B cell (primary cell): Measurements from ENCODE around the gene GPC5. TPM values are rescaled to one million over a fixed set of nuclear protein-coding genes. Genes with fewer than 3 reads are reported as not detected.

ENCODE experiments used
- ATAC-seq: fragments of 200-7000 bp; cut with Tn5 transposase; one replicate; pipeline ENCODE4 v1.10.0; 2021; ENCODE audit warnings: low read depth, mild to moderate bottlenecking, moderate number of reproducible peaks, moderate library complexity
- CTCF ChIA-PET: fragments of 350-600 bp; sonication (Branson Sonifier 250); formaldehyde crosslinking; loops from one replicate; lab custom pipeline; 2021; ENCODE audit warnings: antibody characterized with exemption, inconsistent platforms; lab: Charles Lee
- POLR2A ChIA-PET: fragments of 350-600 bp; sonication (Branson Sonifier 250); formaldehyde crosslinking; loops from one replicate; lab custom pipeline; 2021; ENCODE audit warnings: antibody characterized with exemption; lab: Charles Lee
- DNase-seq: peaks from one replicate; pipeline ENCODE4 v3.0.0; 2013
- H2AFZ ChIP-seq: 2 replicates; pipeline ENCODE4 v1.6.1; 2012; ENCODE audit warnings: mild to moderate bottlenecking, low read depth, low read length; ENCODE audit not compliant: insufficient read depth, poor library complexity, severe bottlenecking
- H3K27ac ChIP-seq, 2 donors: 1 replicate in 1 of 2; 2 replicates in 1 of 2; pipeline ENCODE4 v1.5.1; 2012 to 2013; ENCODE audit warnings: low read length in 2 of 2, mild to moderate bottlenecking in 2 of 2, moderate library complexity in 1 of 2
- H3K27me3 ChIP-seq, 4 experiments: fragments of 200-600 bp in 1 of 4; sonication (generic) in 1 of 4; replicated peaks in 1 of 4; 1 replicate in 2 of 4; 2 replicates in 2 of 4; pipeline versions ENCODE4 v1.6.1 to v1.7.0; 2013 to 2016; ENCODE audit warnings: low read length in 3 of 4, mild to moderate bottlenecking in 2 of 4, mixed read lengths in 1 of 4, moderate library complexity in 1 of 4; ENCODE audit not compliant: insufficient read depth in 4 of 4, control insufficient read depth in 3 of 4; ENCODE audit errors: control extremely low read depth in 1 of 4
- H3K36me3 ChIP-seq, 2 experiments: replicated peaks in 1 of 2; 1 replicate in 1 of 2; 2 replicates in 1 of 2; pipeline versions ENCODE4 v1.6.1 to v1.7.1; 2013; ENCODE audit warnings: low read length in 1 of 2; ENCODE audit not compliant: insufficient read depth in 2 of 2, control insufficient read depth in 1 of 2; ENCODE audit errors: control extremely low read depth in 1 of 2, extremely low read depth in 1 of 2
- H3K4me1 ChIP-seq, 2 donors: fragments of 200-600 bp in 1 of 2; sonication (generic) in 1 of 2; 1 replicate in 1 of 2; 2 replicates in 1 of 2; pipeline versions ENCODE4 v1.5.1 to v1.6.1; 2013 to 2017; ENCODE audit warnings: low read length in 2 of 2; ENCODE audit not compliant: control insufficient read depth in 2 of 2, insufficient read depth in 2 of 2
- H3K4me2 ChIP-seq: replicated peaks from 2 replicates; pipeline ENCODE3; 2012; ENCODE audit warnings: mild to moderate bottlenecking, low read depth, low read length; ENCODE audit not compliant: poor library complexity, severe bottlenecking
- H3K4me3 ChIP-seq, 5 experiments: fragments of 200-600 bp in 1 of 5; sonication (generic) in 1 of 5; 1 replicate in 3 of 5; 2 replicates in 2 of 5; pipeline versions ENCODE4 v1.5.1 to v1.7.0; 2011 to 2016; ENCODE audit warnings: low read length in 4 of 5, mild to moderate bottlenecking in 4 of 5, low read depth in 2 of 5, control low read depth in 1 of 5, moderate library complexity in 1 of 5; ENCODE audit not compliant: insufficient read depth in 1 of 5; ENCODE audit errors: control extremely low read depth in 1 of 5, extremely low read depth in 1 of 5
- H3K79me2 ChIP-seq: fragments of 200-600 bp; sonication (generic); one replicate; pipeline ENCODE4 v1.6.0; 2016; ENCODE audit warnings: low read length; ENCODE audit not compliant: control insufficient read depth, insufficient read depth
- H3K9ac ChIP-seq: fragments of 200-600 bp; sonication (generic); 2 replicates; pipeline ENCODE4 v1.6.1; 2017; ENCODE audit warnings: mild to moderate bottlenecking, low read length, moderate library complexity
- H3K9me3 ChIP-seq, 3 donors: one replicate each; pipeline versions ENCODE4 v1.6.1 to v1.7.1; 2013; ENCODE audit warnings: low read length in 2 of 3; ENCODE audit not compliant: control insufficient read depth in 2 of 3, insufficient read depth in 1 of 3; ENCODE audit errors: control extremely low read depth in 1 of 3
- H4K20me1 ChIP-seq: 2 replicates; pipeline ENCODE4 v1.6.0; 2012; ENCODE audit warnings: mild to moderate bottlenecking, low read length; ENCODE audit not compliant: insufficient read depth, control insufficient read depth, poor library complexity, severe bottlenecking
- H3K27ac Mint-ChIP-seq: one replicate; pipeline ENCODE4 v1.8.0; 2021; ENCODE audit warnings: mixed read lengths
- H3K27me3 Mint-ChIP-seq: one replicate; pipeline ENCODE4 v1.8.0; 2021; ENCODE audit warnings: mixed read lengths
- H3K4me1 Mint-ChIP-seq: one replicate; pipeline ENCODE4 v1.8.0; 2021; ENCODE audit warnings: mixed read lengths
- H3K4me3 Mint-ChIP-seq: one replicate; pipeline ENCODE4 v1.8.0; 2021; ENCODE audit warnings: mixed read lengths
- H3K9me3 Mint-ChIP-seq: one replicate; pipeline ENCODE4 v1.8.0; 2022; ENCODE audit warnings: mixed read lengths; ENCODE audit not compliant: insufficient read depth
- EZH2 ChIP-seq: IDR thresholded peaks from 2 replicates; pipeline ENCODE4 v1.6.1; 2012; ENCODE audit warnings: borderline replicate concordance, low read depth, mild to moderate bottlenecking, moderate library complexity, low read length; ENCODE audit not compliant: insufficient read depth, poor library complexity, severe bottlenecking
- WGBS: methylation state at CpG from one replicate; pipeline ENCODE4 v1.1.5; 2013; ENCODE audit warnings: missing lambda C conversion rate; ENCODE audit not compliant: insufficient coverage; 5-methylcytosine and 5-hydroxymethylcytosine counted together
- intact Hi-C: fragments of 100-400 bp; cut with micrococcal nuclease; formaldehyde crosslinking; loops from one replicate; pipeline ENCODE4 v1.10.0; 2022
- polyA plus RNA-seq: library from polyadenylated mRNA; depleted of rRNA; stranded (reverse); fragments of >200 nt; gene quantifications from 2 replicates; pipeline ENCODE4 v1.2.3, GENCODE V29; 2012
- total RNA-seq, 2 donors: library from RNA; stranded (reverse); fragments of 120-200 nt in 1 of 2; gene quantifications; 1 replicate in 1 of 2; 2 replicates in 1 of 2; pipeline versions ENCODE4 v1.2.3 to v1.2.4, GENCODE V29; 2013 to 2022
- TF ChIP-seq, protein P1 (sequence below): fragments of 200-600 bp; IDR thresholded peaks from one replicate; pipeline ENCODE4 v1.8.0; 2022; ENCODE audit warnings: antibody characterized with exemption, mild to moderate bottlenecking

Gene GPC5
- total and polyA plus RNA-seq, 2 donors (not counting 1 experiment from before 2014, with no cell fraction given): 0.15 to 0.30 TPM

DNA sequence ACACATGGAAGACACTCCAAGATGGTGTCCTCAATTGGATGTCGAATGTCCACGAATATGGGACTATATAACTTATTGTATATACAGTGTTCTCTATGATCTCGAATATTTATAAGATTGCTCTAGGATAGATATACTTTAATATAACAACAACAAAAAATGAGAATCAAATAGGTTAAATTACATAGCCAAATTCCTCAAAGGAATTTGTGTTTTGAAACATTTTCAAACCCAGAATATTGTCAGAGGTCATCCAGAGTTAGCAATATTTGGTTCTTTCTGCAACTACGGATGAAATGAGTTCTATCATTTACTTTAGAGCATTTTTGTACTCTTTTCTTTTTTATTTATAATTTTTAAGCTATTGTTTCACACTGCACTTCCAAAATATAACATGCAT is 857.8 kb downstream of the GPC5 start:
- no peaks in the 10 kb centered on the region for H3K36me3 ChIP-seq
- H3K4me1 ChIP-seq: no peaks in the 10 kb centered on the region
- no peak overlapping the region for H3K4me3 ChIP-seq
- Mint-ChIP-seq H3K27me3 (no peaks in the 10 kb centered on the region), H3K9me3 (peaks cover 3% of the 10 kb centered on the region), H3K27ac (no peak overlapping the region), H3K4me1 (no peaks in the 10 kb centered on the region), H3K4me3 (no peak overlapping the region)
- no peak overlapping the region for H2AFZ ChIP-seq
- no peak overlapping the region for H3K4me2 ChIP-seq
- no peaks in the 10 kb centered on the region for H4K20me1 ChIP-seq
- no peak for TF ChIP-seq EZH2
- TF ChIP-seq, protein P1, sequence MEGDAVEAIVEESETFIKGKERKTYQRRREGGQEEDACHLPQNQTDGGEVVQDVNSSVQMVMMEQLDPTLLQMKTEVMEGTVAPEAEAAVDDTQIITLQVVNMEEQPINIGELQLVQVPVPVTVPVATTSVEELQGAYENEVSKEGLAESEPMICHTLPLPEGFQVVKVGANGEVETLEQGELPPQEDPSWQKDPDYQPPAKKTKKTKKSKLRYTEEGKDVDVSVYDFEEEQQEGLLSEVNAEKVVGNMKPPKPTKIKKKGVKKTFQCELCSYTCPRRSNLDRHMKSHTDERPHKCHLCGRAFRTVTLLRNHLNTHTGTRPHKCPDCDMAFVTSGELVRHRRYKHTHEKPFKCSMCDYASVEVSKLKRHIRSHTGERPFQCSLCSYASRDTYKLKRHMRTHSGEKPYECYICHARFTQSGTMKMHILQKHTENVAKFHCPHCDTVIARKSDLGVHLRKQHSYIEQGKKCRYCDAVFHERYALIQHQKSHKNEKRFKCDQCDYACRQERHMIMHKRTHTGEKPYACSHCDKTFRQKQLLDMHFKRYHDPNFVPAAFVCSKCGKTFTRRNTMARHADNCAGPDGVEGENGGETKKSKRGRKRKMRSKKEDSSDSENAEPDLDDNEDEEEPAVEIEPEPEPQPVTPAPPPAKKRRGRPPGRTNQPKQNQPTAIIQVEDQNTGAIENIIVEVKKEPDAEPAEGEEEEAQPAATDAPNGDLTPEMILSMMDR: no peak
- H3K27me3 ChIP-seq: no peaks in the 10 kb centered on the region
- WGBS: no CpG with 5 or more reads among the region's 4 CpGs
- no peak for DNase-seq
- CTCF ChIA-PET: no interaction called here
- H3K9ac ChIP-seq: no peak overlapping the region
- no peaks in the 10 kb centered on the region for H3K79me2 ChIP-seq
- peaks cover 0 to 2% (median 0%) of the 10 kb centered on the region in 3 donors for H3K9me3 ChIP-seq
- no peak overlapping the region for H3K27ac ChIP-seq
- POLR2A ChIA-PET: no interaction called here
- no peak for ATAC-seq
- intact Hi-C loops: no loop called here

DNA sequence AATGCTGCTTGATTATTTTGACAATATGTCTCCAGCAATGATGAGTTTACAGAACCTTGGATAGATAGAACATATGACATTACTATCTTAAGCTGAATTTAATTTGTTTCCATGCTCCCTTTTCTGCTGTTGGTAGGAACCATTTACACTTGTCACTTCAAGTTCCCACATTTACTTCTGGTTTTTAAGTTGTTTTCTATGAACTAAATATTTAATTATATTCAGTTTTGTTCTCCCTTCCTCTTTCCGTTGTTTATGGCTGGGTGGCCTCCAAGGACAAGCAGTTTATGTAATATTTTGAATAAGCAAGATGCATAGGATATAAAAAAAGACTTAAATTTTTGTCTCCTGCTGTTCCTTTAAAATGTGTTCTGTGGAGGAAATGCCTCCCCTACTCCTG is 860.6 kb downstream of the GPC5 start:
- no CpG with 5 or more reads among the region's 1 CpG for WGBS
- CTCF ChIA-PET: no interaction called here
- H3K27ac ChIP-seq: no peak overlapping the region
- H3K36me3 ChIP-seq: no peaks in the 10 kb centered on the region
- intact Hi-C loops: no loop called here
- POLR2A ChIA-PET: no interaction called here
- no peak overlapping the region for H3K4me3 Mint-ChIP-seq
- H3K4me1 Mint-ChIP-seq: no peaks in the 10 kb centered on the region
- no peak overlapping the region for H3K4me3 ChIP-seq
- no peaks in the 10 kb centered on the region for H3K9me3 ChIP-seq
- no peak overlapping the region for H3K4me2 ChIP-seq
- H3K27ac Mint-ChIP-seq: no peak overlapping the region
- no peaks in the 10 kb centered on the region for H3K27me3 Mint-ChIP-seq
- no peaks in the 10 kb centered on the region for H3K79me2 ChIP-seq
- peaks cover 3% of the 10 kb centered on the region for H3K9me3 Mint-ChIP-seq
- no peak for ATAC-seq
- no peak for TF ChIP-seq EZH2
- TF ChIP-seq, protein P1: no peak
- no peaks in the 10 kb centered on the region for H4K20me1 ChIP-seq
- no peak overlapping the region for H3K9ac ChIP-seq
- H2AFZ ChIP-seq: no peak overlapping the region
- DNase-seq: no peak
- no peaks in the 10 kb centered on the region for H3K27me3 ChIP-seq
- H3K4me1 ChIP-seq: no peaks in the 10 kb centered on the region
